GM20000 (cell line): ENCODE measurements around the gene TUFT1.

Experiments used
- DNase-seq: peaks from one replicate; pipeline ENCODE4 v3.0.0; 2012; ENCODE audit warnings: low spot score
- CTCF ChIP-seq: IDR thresholded peaks from 2 replicates; pipeline ENCODE4 v1.5.1; 2012; ENCODE audit warnings: mild to moderate bottlenecking, control low read depth; ENCODE audit errors: extremely low read depth, missing control alignments

Gene TUFT1

GRCh38 chr1:151499930-151500329, 40.2 kb upstream of the TUFT1 start:
- TF ChIP-seq CTCF, result no peak

GRCh38 chr1:151501474-151501873, 38.6 kb upstream of the TUFT1 start:
- DNase-seq, result no peak
- TF ChIP-seq CTCF, result no peak

More at GRCh38 chr1:151499930-151500329, 40.2 kb upstream of the TUFT1 start:
- DNase-seq, result no peak

DNA sequence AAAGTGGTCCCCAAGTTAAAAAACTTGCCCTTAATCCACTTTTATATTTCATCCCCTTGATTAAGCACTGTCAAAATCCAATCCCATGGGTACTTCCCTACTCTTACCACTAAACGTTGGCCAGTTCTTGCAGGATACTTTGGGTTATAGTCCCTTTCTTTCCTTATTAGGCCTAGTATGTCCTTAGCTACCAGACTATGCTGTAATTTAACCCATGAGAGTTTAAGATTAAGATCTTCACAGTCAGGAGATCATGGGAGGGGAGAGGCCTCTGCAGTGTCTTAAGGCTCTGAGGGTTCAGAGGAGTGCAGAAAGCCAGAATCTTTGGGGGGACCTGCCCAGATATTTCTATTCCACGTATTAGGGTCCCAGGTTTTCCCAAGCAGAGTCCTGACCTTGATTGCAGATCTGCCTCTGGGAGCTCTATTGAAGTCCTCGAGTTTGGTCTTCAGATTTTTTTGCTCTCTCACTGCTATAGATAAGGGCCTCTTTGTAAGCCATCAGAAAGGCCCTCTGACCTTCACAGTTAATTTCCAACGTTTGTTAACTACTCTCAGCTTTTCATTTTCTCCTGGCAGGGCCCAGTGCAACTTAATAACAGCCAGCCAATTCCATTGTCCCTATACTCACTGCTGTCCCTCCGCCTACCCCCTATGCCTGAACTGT, 37.9 kb upstream of the TUFT1 start:
- TF ChIP-seq CTCF, result no peak
- DNase-seq, result no peak

DNA sequence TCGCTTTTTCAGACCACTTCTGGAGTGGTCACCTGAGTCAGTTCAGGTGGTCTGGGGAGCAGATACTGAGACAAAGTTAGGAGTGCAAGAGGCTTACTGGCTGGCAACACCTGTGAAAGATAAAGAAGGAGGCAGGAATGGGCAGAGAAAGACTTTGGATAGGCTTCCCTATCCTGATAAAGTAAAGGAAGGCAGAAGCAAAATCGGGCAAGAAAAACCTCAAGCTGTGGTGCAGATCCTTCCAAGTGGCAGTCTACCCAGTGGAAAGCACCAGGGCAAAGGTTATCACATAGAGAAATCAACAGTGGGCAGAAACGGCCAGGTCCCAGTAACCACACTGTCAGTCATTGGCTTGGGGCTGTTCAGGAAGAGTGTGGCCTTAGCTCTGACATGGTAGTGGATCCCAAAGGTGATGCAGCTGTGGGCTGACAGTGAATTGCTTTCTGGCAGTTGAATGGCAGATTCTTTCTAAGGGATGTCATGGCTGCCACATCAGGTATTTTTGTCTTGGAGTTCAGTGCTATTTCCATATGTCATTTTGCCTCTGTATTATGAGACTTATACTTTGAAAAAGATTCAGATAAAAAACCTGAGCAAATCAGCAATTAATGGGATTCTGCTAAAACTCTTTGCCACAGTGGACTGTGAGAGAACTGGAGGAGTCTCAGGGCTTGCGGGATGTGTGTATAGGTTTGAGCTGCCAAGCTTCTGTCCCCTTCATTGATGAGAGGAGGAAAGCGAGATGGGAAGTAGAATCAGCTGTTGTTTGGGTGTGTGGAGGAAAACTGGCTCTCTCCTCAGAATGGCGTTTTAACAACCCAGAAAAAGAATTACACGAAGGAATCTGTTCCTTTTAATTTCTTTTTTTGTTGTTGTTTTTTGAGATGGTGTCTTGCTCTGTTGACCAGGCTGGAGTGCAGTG, 37.0 kb upstream of the TUFT1 start:
- no peak for TF ChIP-seq CTCF
- no peak for DNase-seq

DNA sequence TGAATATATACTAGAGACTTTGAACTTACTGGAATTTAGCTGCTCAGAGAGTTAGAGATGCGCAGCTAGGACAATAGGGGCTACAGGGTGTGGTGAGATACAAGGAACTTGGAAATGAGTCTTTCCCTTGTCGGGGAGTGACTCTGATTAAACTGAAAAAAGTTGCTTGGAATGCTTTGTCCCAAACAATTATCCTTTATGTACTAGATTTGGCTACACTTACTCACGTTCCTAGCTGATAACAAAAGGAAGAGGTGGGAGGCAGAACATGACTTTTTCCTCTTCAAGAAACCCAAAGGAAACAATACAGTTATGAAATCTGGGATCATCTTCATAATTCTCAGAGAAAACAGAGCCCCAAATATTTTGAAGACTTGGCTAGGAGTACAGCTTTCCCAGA, 35.9 kb upstream of the TUFT1 start:
- no peak for TF ChIP-seq CTCF
- DNase-seq, result no peak

GRCh38 chr1:151504759-151505158, 35.4 kb upstream of the TUFT1 start:
- no peak for TF ChIP-seq CTCF
- no peak for DNase-seq

- DNase-seq, result no peak
- TF ChIP-seq CTCF, result no peak
Measured at GRCh38 chr1:151508833-151509232, 31.3 kb upstream of the TUFT1 start.
